ENCODE data around the gene ZNF790.
"Not testable (repeated sequence)": the region's sequence is repeated elsewhere in the genome, so short reads cannot be mapped to it uniquely, and the experiment has no call there.

The ZNF790 gene

DNA sequence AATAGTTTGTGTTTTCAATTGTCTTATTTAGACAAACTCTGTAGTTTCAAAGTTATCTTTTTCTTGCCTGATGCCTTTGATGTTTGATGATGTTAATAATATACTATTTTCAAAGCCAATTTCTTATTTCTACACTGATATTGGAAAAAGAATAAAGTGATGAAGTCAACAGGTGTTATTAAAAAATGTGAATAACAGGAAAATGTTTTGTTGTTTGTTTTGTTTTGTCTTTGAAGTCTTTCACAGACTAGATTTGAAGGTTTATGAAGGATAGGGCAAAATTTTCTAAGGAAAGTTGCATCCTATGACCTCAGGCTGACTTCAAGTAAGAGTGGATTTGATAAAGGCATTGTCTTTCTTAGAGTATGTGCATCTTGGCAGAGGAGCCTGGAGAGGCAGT is 31.2 kb downstream of the ZNF790 start:
- TF ChIP-seq, protein P1, sequence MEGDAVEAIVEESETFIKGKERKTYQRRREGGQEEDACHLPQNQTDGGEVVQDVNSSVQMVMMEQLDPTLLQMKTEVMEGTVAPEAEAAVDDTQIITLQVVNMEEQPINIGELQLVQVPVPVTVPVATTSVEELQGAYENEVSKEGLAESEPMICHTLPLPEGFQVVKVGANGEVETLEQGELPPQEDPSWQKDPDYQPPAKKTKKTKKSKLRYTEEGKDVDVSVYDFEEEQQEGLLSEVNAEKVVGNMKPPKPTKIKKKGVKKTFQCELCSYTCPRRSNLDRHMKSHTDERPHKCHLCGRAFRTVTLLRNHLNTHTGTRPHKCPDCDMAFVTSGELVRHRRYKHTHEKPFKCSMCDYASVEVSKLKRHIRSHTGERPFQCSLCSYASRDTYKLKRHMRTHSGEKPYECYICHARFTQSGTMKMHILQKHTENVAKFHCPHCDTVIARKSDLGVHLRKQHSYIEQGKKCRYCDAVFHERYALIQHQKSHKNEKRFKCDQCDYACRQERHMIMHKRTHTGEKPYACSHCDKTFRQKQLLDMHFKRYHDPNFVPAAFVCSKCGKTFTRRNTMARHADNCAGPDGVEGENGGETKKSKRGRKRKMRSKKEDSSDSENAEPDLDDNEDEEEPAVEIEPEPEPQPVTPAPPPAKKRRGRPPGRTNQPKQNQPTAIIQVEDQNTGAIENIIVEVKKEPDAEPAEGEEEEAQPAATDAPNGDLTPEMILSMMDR (IDR thresholded peaks at IDR 0.05; ENCODE audit: low read depth, low read length) = no peak
- DNase-seq (ENCODE audit: low read depth in 2 of 2) = no peak

DNA sequence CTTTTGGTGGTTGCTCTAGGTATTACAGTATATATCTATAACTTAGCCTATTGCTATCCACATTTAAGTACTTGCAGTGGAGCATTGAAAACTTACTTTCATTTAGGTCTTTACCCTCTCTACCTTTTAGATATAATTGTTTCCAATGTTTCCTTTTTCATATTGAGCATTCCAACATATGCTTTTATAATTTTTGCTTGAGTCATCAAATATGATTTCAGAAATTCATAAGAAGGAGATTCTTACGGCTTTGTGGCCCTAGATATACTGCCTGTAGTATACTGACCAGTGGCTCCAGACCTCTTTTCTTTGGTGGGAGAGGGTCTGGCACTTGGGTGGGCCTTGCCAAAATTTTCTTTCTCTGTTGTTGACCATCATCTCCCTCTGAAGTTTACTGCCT is 32.8 kb downstream of the ZNF790 start:
- TF ChIP-seq, protein P1 (IDR thresholded peaks at IDR 0.05; ENCODE audit: low read depth, low read length) = no peak
- no peak overlapping the region for H3K4me3 ChIP-seq (replicated peaks in 1 of 2; ENCODE audit: low read depth in 2 of 2, low read length in 2 of 2)
- no peak for DNase-seq (ENCODE audit: low read depth in 2 of 2)

More for the DNA sequence above, 31.2 kb downstream of the ZNF790 start:
- H3K4me3 ChIP-seq (replicated peaks in 1 of 2; ENCODE audit: low read depth in 2 of 2, low read length in 2 of 2) = no peak overlapping the region

DNA sequence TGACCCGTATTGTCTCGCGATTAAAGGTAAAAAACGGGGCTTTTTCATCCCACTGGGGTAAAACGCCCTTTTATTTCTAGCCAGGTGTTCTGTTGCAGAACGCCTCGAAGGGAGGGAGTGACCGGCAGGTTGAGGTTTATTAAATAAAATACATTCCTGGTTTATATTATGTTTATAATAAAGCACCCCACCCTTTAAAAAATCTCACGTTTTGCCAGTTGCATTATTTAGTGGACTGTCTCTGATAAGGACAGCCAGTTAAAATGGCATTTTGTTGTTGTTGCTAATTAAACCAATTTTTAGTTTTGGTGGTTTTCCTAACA is 40.4 kb downstream of the ZNF790 start:
- no peak for DNase-seq (ENCODE audit: low read depth in 2 of 2)
- peak overlapping the region; percentile 75 to 79 for H3K4me3 ChIP-seq (replicated peaks in 1 of 2; ENCODE audit: low read depth in 2 of 2, low read length in 2 of 2)
- TF ChIP-seq, protein P1 (IDR thresholded peaks at IDR 0.05; ENCODE audit: low read depth, low read length) = no peak

DNA sequence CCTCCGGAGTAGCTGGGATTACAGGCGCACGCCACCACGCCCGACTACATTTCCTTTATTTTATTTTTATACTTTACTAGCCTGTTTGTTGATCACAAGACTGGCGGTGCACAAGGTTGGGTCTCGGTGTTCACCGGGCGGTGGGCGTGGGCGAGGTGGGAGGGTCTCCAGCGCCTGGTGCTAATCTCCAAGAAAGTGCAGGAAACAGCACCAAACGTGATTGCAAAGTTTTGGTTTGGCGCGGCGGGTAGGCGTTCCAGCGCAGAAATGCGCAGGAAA is 41.5 kb downstream of the ZNF790 start:
- H3K4me3 ChIP-seq (replicated peaks in 1 of 2; ENCODE audit: low read depth in 2 of 2, low read length in 2 of 2) = peak overlapping the region; percentile 75 to 79
- no peak for DNase-seq (ENCODE audit: low read depth in 2 of 2)
- TF ChIP-seq, protein P1 (IDR thresholded peaks at IDR 0.05; ENCODE audit: low read depth, low read length) = no peak

DNA sequence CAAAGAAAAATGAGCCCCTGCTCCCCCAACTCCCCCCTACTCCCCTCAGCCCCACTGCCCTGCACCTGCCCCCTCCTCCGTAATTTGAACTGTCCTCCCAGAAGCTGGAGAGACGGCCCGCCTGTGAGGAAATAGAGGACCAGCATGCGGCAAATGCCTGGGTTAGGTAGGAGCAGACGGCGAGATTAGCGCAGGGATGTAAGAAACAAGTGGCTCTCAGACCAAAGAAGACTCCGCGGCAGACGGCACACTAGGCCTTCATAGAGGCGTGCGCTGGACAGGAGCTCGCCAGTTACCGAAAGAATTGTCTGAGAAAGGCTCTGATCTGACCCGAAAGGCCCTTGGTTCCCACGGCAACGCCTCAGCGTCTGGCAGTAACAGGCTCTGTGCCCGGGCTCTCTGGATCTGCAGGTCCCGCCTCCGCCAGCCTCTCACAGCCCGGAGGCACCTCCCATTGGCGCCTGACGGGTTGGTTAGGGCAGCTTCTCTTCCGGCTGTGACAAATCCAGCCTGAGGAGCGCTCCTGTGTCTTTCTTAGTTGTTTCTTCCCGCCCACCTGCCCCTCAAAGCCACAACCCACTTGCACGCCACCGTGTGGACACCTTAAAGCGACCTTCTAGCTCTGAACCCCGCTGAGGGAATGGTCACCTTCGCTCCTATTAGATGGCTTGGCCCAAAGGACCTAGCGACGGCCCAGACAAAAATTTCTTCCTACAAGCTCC is 46.6 kb downstream of the ZNF790 start:
- DNase-seq (ENCODE audit: low read depth in 2 of 2) = peak in 1 of 2 donors; percentile 38
- H3K4me3 ChIP-seq (replicated peaks in 1 of 2; ENCODE audit: low read depth in 2 of 2, low read length in 2 of 2) = not testable (repeated sequence)

DNA sequence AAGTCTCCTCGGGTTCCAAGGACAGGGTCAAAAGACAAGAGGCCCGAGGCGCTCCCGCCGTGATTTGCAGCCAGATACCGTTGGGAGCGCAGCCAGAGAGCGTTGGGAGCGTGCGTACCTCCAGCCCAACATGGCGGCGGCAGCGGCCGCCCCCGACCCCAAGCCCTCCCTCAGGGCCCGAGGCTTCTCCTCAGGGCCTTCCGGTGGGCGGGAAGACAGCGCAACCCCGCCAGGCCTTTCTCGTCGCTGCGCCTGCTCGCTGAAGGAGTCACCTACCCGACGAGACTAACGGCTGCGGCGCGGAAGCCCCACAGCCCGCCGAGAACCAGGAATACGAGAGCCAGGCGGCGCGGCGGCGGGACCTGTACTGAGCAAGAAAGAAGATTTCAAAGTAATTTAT is 62.4 kb downstream of the ZNF790 start:
- peak overlapping the region; percentile 14 to 19 for H3K4me3 ChIP-seq (replicated peaks in 1 of 2; ENCODE audit: low read depth in 2 of 2, low read length in 2 of 2)
- TF ChIP-seq, protein P1 (IDR thresholded peaks at IDR 0.05; ENCODE audit: low read depth, low read length) = no peak
- DNase-seq (ENCODE audit: low read depth in 2 of 2) = peak in 1 of 2 donors; percentile 19

DNA sequence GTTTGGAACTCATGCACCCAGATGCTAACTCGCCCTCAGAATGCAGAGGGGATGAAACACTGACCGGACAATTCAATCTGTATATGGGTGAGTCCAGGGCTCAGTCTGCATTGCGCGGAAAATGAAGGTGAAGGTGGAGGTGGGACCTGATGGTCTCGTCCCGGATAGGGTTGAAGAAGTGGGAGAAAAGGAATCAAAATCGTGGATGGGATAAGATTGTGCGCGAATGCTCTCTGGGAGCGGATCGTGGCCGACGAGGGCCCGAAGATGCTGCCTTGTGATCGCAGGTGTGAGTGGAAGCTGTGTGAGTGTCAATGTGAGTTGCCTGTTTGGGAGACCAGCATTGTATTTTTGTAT is 65.0 kb downstream of the ZNF790 start:
- TF ChIP-seq, protein P1 (IDR thresholded peaks at IDR 0.05; ENCODE audit: low read depth, low read length) = no peak
- H3K4me3 ChIP-seq (replicated peaks in 1 of 2; ENCODE audit: low read depth in 2 of 2, low read length in 2 of 2) = peak overlapping the region; percentile 82 to 86
- DNase-seq (ENCODE audit: low read depth in 2 of 2) = no peak

Data from cardiac fibroblast (primary cell).